ENCODE data around the gene SLC45A3. TPM values are rescaled to one million over a fixed set of nuclear protein-coding genes. Genes with fewer than 3 reads are reported as not detected.

Gene SLC45A3
- total RNA-seq, 1 experiment from 2014 or later: 5.5 TPM

GRCh38 chr1:205616563-205617293, 63.6 kb downstream of the SLC45A3 start:
- POLR2A ChIA-PET: no interaction called here

GRCh38 chr1:205615789-205616188, 64.5 kb downstream of the SLC45A3 start:
- Mint-ChIP-seq H3K36me3 (ENCODE audit: insufficient read depth, unreplicated experiment) (peaks cover 43% of the 10 kb centered on the region), H3K4me3 (ENCODE audit: unreplicated experiment) (no peak overlapping the region)
- no TSS peak for BruUV-seq (replicated peaks)

More at GRCh38 chr1:205616563-205617293, 63.6 kb downstream of the SLC45A3 start:
- Histone ChIP-seq H3K36me3 (ENCODE audit: control insufficient read depth, insufficient read depth, low read length) (peaks cover 3% of the 10 kb centered on the region), H3K4me3 (ENCODE audit: low read depth, low read length) (no peak overlapping the region), H3K27me3 (replicated peaks; ENCODE audit: control insufficient read depth, insufficient read depth, low read length) (no peaks in the 10 kb centered on the region), H3K9me3 (no peaks in the 10 kb centered on the region), H3K4me1 (no peaks in the 10 kb centered on the region)
- Mint-ChIP-seq H3K27ac (ENCODE audit: unreplicated experiment) (no peak overlapping the region), H3K4me1 (ENCODE audit: low read depth, unreplicated experiment) (peaks cover 5% of the 10 kb centered on the region), H3K9me3 (ENCODE audit: unreplicated experiment) (no peaks in the 10 kb centered on the region), H3K36me3 (ENCODE audit: insufficient read depth, unreplicated experiment) (peaks cover 43% of the 10 kb centered on the region), H3K4me3 (ENCODE audit: unreplicated experiment) (no peak overlapping the region), H3K27me3 (ENCODE audit: insufficient read depth, unreplicated experiment) (no peaks in the 10 kb centered on the region)
- intact Hi-C loops (cut with micrococcal nuclease; ENCODE audit: unreplicated experiment): no loop called here
- no peak for TF ChIP-seq CTCF (IDR thresholded peaks at IDR 0.05; ENCODE audit: insufficient read depth in 1 of 2, low read depth in 1 of 2, low read length in 1 of 2, severe bottlenecking in 1 of 2, unreplicated experiment in 1 of 2)
- no peak for DNase-seq
- CTCF ChIA-PET: no interaction called here
- BruUV-seq (replicated peaks): no TSS peak

GRCh38 chr1:205613854-205614412, 66.4 kb downstream of the SLC45A3 start:
- H3K9me3 Mint-ChIP-seq (ENCODE audit: unreplicated experiment): no peaks in the 10 kb centered on the region
- H3K36me3 Mint-ChIP-seq (ENCODE audit: insufficient read depth, unreplicated experiment): peaks cover 31% of the 10 kb centered on the region
- H3K4me1 ChIP-seq: no peaks in the 10 kb centered on the region
- DNase-seq: no peak
- ChIA-PET POLR2A (no interaction called here), CTCF (no interaction called here)
- H3K27ac Mint-ChIP-seq (ENCODE audit: unreplicated experiment): no peak overlapping the region
- H3K4me1 Mint-ChIP-seq (ENCODE audit: low read depth, unreplicated experiment): no peaks in the 10 kb centered on the region
- H3K4me3 ChIP-seq (ENCODE audit: low read depth, low read length): no peak overlapping the region
- no peaks in the 10 kb centered on the region for H3K9me3 ChIP-seq
- H3K4me3 Mint-ChIP-seq (ENCODE audit: unreplicated experiment): no peak overlapping the region
- H3K27me3 Mint-ChIP-seq (ENCODE audit: insufficient read depth, unreplicated experiment): no peaks in the 10 kb centered on the region
- BruUV-seq (replicated peaks): no TSS peak
- peaks cover 3% of the 10 kb centered on the region for H3K36me3 ChIP-seq (ENCODE audit: control insufficient read depth, insufficient read depth, low read length)
- no peaks in the 10 kb centered on the region for H3K27me3 ChIP-seq (replicated peaks; ENCODE audit: control insufficient read depth, insufficient read depth, low read length)
- TF ChIP-seq CTCF (IDR thresholded peaks at IDR 0.05; ENCODE audit: insufficient read depth in 1 of 2, low read depth in 1 of 2, low read length in 1 of 2, severe bottlenecking in 1 of 2, unreplicated experiment in 1 of 2): no peak
- intact Hi-C loops (cut with micrococcal nuclease; ENCODE audit: unreplicated experiment): no loop called here

More at GRCh38 chr1:205615789-205616188, 64.5 kb downstream of the SLC45A3 start:
- DNase-seq: no peak
- peaks cover 5% of the 10 kb centered on the region for H3K4me1 Mint-ChIP-seq (ENCODE audit: low read depth, unreplicated experiment)
- H3K36me3 ChIP-seq (ENCODE audit: control insufficient read depth, insufficient read depth, low read length): peaks cover 3% of the 10 kb centered on the region
- H3K4me3 ChIP-seq (ENCODE audit: low read depth, low read length): no peak overlapping the region
- H3K4me1 ChIP-seq: no peaks in the 10 kb centered on the region
- ChIA-PET CTCF (no interaction called here), POLR2A (no interaction called here)
- no peaks in the 10 kb centered on the region for H3K9me3 ChIP-seq
- no peak for TF ChIP-seq CTCF (IDR thresholded peaks at IDR 0.05; ENCODE audit: insufficient read depth in 1 of 2, low read depth in 1 of 2, low read length in 1 of 2, severe bottlenecking in 1 of 2, unreplicated experiment in 1 of 2)
- intact Hi-C loops (cut with micrococcal nuclease; ENCODE audit: unreplicated experiment): no loop called here
- H3K27ac Mint-ChIP-seq (ENCODE audit: unreplicated experiment): no peak overlapping the region
- no peaks in the 10 kb centered on the region for H3K27me3 Mint-ChIP-seq (ENCODE audit: insufficient read depth, unreplicated experiment)
- no peaks in the 10 kb centered on the region for H3K9me3 Mint-ChIP-seq (ENCODE audit: unreplicated experiment)
- no peaks in the 10 kb centered on the region for H3K27me3 ChIP-seq (replicated peaks; ENCODE audit: control insufficient read depth, insufficient read depth, low read length)
